Daoy (cell line): ENCODE data around the gene HS2ST1. TPM values are rescaled to one million over a fixed set of nuclear protein-coding genes. Genes with fewer than 3 reads are reported as not detected.
"Not testable (repeated sequence)": the region's sequence is repeated elsewhere in the genome, so short reads cannot be mapped to it uniquely, and the experiment has no call there.

ENCODE experiments used
- DNase-seq: peaks from one replicate; pipeline ENCODE4 v3.0.0-alpha.2; 2015; ENCODE audit warnings: low read depth
- total RNA-seq: library from RNA; depleted of rRNA; stranded (reverse); fragments of >200 nt; shearing (Covaris generic); gene quantifications from 2 replicates; pipeline ENCODE4 v1.2.3, GENCODE V29; 2014; rRNA removed

Gene HS2ST1
- 17.8 and 21.5 TPM in 2 replicates for total RNA-seq

GRCh38 chr1:86914601-86914997 lies at the start of gene HS2ST1:
Gene HS2ST1, plus strand, starts transcription at chr1:86914635.
- no peak for DNase-seq

GRCh38 chr1:86865973-86866637 lies 48.3 kb upstream of the HS2ST1 start:
- DNase-seq: no peak

GRCh38 chr1:86866665-86867064 lies 47.8 kb upstream of the HS2ST1 start:
- DNase-seq: no peak

- DNase-seq: not testable (repeated sequence)
Measured at GRCh38 chr1:86867278-86867677, 47.2 kb upstream of the HS2ST1 start.

- no peak for DNase-seq
Measured at GRCh38 chr1:86868477-86868876, 46.0 kb upstream of the HS2ST1 start.

- DNase-seq: no peak
Measured at GRCh38 chr1:86871001-86871400, 43.4 kb upstream of the HS2ST1 start.

- no peak for DNase-seq
Measured at GRCh38 chr1:86872086-86872485, 42.3 kb upstream of the HS2ST1 start.

- DNase-seq: no peak
Measured at GRCh38 chr1:86875722-86876121, 38.7 kb upstream of the HS2ST1 start.

- DNase-seq: no peak
Measured at GRCh38 chr1:86887479-86888162, 26.8 kb upstream of the HS2ST1 start.

- no peak for DNase-seq
Measured at GRCh38 chr1:86888327-86888726, 26.1 kb upstream of the HS2ST1 start.

GRCh38 chr1:86899401-86899800 lies 15.0 kb upstream of the HS2ST1 start:
- DNase-seq: not testable (repeated sequence)

- no peak for DNase-seq
Measured at GRCh38 chr1:86905875-86906274, 8.6 kb upstream of the HS2ST1 start.

- DNase-seq: no peak
Measured at GRCh38 chr1:86906419-86906818, 8.0 kb upstream of the HS2ST1 start.

- no peak for DNase-seq
Measured at GRCh38 chr1:86912281-86912900, 2.0 kb upstream of the HS2ST1 start.

GRCh38 chr1:86913399-86913895 lies 988 bp upstream of the HS2ST1 start:
- peak; percentile 52 for DNase-seq

GRCh38 chr1:86913896-86914600 lies 387 bp upstream of the HS2ST1 start, which contains the start of gene SELENOF:
Gene SELENOF, minus strand, starts transcription at chr1:86914126. Its CDS starts 15 bp downstream, at chr1:86914111.
- DNase-seq: peak; percentile 100

GRCh38 chr1:86914998-86915736 lies 732 bp downstream of the HS2ST1 start:
- DNase-seq: peak; percentile 76

- DNase-seq: no peak
Measured at GRCh38 chr1:86915737-86916235, 1.4 kb downstream of the HS2ST1 start.

- DNase-seq: no peak
Measured at GRCh38 chr1:86916752-86917151, 2.3 kb downstream of the HS2ST1 start.

- no peak for DNase-seq
Measured at GRCh38 chr1:86922445-86922844, 8.0 kb downstream of the HS2ST1 start.

GRCh38 chr1:86924324-86924960 lies 10.0 kb downstream of the HS2ST1 start:
- no peak for DNase-seq
